DMS 273 treated with DMSO at 0.1 percent for 48 hours (cell line): ENCODE measurements around the gene TRAPPC13.
"Not testable (repeated sequence)": the region's sequence is repeated elsewhere in the genome, so short reads cannot be mapped to it uniquely, and the experiment has no call there.

Source experiments
- DNase-seq: peaks from one replicate; lab custom pipeline; 2025; lab: John Stamatoyannopoulos, UW

The TRAPPC13 gene, protein sequence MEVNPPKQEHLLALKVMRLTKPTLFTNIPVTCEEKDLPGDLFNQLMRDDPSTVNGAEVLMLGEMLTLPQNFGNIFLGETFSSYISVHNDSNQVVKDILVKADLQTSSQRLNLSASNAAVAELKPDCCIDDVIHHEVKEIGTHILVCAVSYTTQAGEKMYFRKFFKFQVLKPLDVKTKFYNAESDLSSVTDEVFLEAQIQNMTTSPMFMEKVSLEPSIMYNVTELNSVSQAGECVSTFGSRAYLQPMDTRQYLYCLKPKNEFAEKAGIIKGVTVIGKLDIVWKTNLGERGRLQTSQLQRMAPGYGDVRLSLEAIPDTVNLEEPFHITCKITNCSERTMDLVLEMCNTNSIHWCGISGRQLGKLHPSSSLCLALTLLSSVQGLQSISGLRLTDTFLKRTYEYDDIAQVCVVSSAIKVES

DNA sequence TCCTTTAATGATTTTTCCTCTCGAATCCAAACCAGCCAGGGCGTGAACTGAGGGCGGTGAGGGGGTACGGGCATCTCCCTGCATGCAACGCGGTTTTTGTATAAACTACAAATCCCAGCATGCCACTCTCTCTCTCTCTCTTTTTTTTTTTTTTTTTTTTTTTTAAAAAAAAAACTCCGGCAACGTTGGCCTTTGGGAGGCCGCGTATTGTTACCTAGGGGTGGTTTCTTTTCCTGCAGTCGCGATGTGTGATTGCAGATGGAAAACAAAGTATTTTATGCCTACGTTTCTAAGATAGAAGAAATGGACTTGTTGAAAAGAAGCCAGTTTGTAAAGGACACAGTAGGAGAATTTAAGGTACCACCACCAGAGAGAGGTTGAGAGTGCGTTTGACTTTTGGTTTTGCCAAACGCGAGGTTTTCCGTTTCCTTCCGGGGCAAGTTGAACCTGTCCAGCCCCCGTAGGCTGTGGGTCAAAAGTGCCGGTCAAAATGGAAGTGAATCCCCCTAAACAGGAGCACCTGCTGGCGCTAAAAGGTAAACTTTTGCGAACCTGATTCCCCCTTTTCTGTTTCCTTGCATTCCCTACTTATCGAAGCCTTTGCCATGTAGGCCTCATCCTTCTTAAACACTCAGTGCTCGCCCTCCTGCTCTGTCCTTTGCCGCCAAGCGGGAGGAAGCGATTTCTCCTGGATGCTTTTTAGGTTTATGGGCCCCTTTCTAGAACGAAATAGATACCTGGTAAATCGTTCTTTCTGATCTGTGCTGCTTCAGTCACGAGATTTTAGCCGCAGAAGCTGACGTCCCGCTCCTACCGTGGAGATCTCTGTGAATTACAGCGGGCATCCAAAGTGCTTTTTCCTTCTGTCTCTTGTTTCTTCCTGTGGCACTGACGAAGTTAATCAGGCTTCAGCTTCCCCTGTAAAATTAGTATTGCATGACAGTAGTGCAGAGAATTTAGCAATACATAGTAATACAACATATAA is at the start of gene TRAPPC13, which contains the start of gene SHLD3:
Gene TRAPPC13 (plus strand): TSS at position 457 of the 985 bp plus-strand sequence. CDS start 34 bp downstream, at position 491.
Gene SHLD3 (plus strand): TSS at position 457 of the 985 bp plus-strand sequence. CDS start 4,561 bp downstream, outside the sequence.
- DNase-seq: peak; percentile 91

DNA sequence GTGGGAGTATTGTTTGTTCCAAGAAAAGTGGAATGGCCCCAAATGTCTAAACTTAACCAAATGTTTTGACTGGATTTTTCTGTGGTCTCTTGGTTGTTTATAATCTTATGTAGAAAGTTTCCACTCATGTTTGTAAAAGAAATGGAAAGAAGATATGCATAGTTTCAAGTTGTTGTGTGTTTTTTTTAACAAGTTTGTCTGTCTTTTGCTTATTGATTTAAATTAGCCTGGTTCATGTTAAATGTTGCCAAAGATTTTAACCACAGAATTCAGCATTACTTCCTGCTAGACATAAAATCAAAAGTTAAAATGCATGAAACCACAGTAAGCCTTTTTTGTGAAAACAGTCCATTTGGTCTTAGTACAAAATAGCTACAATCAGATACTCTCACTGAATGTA is 47.7 kb upstream of the TRAPPC13 start:
- no peak for DNase-seq

DNA sequence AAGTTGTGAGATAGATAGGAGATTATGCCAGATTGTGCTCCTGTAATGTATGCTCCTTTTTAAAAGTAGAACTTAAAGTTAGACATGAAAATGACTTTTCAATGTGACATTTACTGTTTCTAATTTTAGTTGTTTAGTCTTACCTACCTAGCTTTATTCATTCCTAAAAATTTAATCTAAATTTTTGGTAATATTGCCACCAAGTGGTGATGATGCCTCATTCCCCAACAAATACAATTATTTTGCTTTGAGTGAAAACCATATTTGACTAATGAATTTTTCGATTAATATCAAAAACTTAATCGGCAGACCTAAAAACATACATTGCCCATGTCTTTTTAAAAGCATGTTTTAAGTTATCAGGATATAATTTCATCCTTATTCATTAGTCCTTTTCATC is 36.1 kb upstream of the TRAPPC13 start:
- no peak for DNase-seq

DNA sequence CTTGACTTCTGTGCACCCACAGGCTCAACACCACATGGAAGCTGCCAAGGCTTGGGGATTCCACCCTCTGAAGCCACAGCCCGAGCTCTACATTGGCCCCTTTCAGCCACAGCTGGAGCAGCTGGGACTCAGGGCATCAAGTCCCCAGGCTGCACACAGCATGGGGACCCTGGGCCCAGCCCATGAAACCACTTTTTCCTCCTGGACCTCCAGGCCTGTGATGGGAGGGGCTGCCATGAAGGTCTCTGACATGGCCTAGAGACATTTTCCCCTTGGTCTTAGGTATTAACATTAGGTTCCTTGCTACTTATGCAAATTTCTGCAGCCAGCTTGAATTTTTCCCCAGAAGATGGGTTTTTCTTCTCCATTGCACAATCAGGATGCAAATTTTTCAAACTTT is 23.1 kb upstream of the TRAPPC13 start:
- not testable (repeated sequence) for DNase-seq

DNA sequence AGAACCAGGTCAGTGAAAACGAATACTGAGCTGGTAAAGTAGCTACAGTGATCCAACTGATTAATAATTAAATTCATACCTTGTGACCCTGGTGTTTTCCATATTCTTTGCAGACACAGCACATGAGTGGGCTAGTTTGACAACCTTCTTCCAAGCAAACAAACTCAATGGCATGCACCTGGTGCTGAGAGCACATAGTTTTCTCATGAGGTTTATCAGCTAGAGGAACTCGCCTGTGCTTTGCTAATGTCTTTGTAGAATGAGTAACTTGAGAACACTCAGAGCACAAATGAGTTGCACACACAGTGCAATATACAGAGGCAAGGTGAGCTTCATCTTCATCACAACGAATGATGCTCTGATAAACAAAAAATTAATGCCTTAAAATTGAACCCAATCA is 13.3 kb upstream of the TRAPPC13 start:
- DNase-seq: no peak

DNA sequence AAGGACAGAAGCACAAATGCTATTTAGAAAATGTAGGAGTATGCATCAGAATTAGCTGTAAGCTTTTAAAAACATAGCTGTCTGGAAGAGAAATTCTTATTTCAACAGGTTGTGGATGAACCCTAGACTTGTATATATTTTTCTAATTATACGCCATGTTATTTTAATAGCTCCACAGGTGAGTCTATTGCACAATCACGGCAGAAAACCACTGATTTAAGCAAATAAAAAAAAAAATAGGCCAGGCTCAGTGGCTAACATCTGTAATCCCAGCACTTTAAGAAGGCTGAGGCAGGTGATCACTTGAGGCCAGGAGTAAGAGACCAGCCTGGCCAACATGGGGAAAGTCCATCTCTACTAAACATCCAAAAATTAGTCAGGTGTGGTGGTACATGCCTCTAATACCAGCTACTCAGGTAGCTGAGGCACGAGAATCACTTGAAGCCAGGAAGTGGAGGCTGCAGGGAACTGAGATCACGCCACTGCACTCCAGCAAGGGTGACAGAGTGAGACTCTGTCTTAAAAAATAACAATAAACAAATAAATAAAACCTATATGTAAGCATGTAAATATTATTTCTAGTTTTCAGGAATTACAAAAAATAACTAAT is 12.4 kb upstream of the TRAPPC13 start:
- no peak for DNase-seq

DNA sequence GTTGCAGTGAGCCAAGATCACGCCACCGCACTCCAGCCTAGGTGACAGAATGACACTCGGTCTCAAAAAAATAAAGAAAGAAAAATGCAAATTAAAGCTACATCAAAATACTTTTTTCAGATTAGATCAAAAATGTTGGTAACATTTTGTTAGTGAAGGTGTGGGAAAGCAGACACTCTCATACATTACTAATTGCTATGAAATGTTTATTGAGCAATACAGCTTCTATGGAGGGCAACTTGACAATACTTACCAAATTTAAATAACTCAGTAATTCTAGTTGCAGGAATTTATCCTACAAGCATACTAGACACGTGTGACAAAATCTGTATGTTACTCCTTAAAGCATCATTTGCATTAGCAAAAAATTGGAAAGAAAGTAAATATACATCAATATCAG is 4.8 kb upstream of the TRAPPC13 start:
- DNase-seq: no peak

DNA sequence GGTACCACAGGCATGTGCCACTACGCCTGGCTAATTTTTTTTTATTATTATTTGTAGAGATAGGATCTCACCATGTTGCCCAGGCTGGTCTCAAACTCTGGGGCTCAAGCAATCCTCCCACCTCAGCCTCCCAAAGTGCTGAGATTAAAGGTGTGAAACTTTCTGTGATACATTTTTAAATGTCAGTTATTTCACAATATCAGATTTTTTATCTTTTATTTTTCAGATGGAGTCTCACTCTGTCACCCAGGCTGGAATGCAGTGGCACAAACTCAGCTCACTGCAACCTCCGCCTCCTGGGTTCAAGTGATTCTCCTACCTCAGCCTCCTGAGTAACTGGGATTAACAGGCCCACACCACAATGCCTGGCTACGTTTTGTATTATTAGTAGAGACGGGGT is 2.9 kb upstream of the TRAPPC13 start:
- not testable (repeated sequence) for DNase-seq

DNA sequence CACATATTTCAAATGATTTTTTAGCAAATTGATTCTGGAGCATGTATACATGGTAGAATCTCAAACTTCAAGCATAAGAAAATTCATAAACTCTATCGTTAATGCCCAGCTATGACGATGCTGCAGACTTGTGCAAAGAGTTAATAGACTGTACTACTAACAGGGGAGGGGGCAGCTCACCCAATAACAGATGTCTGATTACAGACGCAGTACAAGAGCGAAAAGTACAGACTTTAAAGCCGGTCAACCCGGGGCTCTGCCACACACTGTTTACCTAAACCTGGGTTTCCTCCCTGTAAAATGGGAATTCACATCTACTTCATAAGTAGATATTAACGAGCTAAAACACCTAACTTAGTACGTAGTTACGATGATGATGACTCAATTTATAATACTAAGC is 1.3 kb upstream of the TRAPPC13 start:
- DNase-seq: no peak

DNA sequence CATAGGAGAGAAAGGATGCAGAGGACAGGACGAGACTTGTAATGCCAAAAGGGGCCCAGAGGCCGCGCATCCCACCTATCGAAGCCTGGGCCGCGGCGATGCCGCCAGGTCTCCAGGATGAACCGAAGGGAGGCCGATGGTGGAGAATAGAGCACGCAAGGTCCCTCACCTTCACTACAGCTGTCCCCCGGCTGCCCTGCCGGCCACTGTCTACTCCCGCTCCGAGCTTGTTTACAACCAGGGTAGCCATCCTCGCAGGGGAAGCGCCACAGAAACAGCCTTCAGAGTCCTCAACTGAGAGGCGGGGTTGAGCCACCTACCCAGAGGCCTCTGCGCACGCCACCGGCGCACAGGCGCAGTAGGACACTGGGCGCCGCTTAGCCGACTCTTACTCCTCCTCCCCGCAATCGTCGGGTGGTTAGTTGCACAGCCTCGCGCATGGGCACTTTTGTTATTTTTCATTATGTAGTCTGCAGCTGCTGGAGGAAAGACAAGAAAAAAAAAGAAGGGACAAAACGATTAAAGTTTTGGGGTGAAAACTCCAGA is 729 bp upstream of the TRAPPC13 start, which contains the start of gene TRIM23:
Gene TRIM23 (minus strand): TSS at position 309 of the 546 bp plus-strand sequence. CDS start 59 bp downstream, at position 250.
- peak; percentile 91 for DNase-seq

DNA sequence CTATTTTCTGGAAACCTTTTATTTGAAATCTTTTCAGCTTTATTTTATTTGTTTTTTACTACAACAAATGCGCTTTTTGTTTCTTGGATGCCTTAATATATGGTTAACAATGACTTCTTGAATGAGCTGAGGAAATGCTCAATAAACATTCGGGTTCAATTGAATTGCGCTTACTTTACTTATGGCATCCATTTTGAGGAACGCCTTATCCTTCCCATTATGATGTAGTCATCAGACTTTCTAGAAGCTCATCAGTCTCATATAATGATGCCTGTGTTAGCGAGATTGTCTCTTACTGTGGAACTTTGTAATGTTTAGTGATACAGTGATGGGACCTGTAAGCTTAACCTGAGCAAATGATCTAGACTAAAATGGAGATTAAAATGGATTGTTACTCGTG is 916 bp downstream of the TRAPPC13 start:
- DNase-seq: no peak

DNA sequence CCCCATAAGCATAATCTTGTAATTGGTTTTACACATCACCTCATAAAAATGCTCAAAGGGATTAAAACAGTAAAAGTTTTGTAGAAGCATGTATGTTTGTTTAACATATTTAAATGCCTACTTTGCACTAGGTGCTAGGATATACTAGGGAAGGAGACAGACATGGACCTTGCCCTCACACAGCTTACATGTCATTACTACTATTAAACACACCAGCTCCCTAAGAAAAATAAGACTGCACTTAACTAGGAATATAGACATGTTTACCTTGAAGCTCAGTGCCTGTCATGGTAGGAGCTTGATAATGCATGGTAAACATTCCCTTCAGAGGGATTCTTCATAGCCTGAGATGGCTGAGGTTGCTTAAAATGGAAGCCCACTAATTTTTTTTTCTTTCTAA is 6.2 kb downstream of the TRAPPC13 start:
- no peak for DNase-seq

DNA sequence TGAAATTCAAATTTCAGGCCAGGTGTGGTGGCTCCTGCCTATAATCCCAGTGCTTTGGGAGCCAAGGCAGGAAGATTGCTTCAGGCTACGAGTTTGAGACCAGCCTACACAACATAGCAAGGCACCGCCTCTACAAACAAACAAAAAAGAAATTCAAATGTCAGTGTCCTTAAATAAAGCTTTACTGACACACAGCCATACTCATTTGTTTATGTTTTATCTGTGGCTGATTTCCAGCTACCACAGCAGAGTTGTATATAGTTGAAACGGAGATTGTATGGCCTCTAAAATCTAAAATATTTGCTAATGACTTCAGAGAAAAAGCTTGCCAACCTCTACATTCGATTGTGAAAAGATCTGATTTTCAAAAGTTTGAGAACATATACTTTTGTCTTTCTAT is 15.4 kb downstream of the TRAPPC13 start:
- DNase-seq: no peak

DNA sequence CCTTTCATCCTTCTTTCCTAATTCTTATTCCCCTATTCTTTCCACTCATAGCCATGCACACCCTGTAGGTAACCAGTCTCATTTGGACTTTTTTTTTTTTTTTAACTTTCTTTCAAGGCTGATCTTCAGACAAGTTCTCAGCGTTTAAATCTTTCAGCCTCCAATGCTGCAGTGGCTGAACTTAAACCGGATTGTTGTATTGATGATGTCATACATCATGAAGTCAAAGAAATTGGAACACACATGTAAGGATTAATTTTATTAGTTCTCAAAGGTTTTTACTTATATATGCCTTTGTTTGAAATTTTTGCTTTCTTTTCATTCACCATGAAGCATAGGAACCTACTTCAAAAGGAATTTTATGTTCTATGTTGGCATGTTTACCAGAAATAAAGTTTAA is 22.1 kb downstream of the TRAPPC13 start:
- DNase-seq: no peak

DNA sequence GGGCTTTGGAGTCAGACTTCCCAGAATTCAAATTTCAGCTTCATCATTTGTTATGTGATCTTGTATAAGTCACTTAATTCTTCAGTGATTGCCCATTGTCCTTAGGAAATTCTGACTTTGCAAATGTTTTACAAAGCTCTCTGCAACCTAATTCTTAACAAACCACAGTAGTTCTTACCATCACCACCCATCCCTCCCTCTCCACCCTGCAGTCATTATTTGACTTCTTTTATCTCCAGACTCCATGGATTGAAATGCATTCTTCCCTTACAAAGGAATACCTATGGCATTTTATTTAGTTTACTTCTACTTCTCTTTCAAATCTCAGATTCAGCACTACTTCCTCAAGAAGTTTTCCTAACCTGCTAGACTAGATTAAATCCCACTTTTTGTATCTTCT is 23.1 kb downstream of the TRAPPC13 start:
- no peak for DNase-seq

DNA sequence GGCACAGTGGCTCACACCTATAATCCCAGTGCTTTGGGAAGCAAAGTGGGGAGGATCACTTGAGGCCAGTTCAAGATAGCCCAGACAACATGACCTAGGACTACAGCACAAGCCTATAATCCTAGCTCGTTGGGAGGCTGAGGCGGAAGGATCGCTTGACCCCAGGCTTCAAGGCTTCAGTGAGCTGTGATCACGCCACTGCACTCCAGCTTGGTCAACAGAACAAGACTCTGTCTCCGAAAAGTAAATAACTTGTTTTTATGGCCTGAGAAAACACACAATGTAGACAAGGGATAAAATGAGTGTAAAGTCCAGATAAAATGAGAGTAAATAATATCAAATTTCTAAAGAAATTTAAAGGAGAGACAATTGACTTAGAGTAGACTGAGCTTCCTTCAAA is 26.3 kb downstream of the TRAPPC13 start:
- no peak for DNase-seq

DNA sequence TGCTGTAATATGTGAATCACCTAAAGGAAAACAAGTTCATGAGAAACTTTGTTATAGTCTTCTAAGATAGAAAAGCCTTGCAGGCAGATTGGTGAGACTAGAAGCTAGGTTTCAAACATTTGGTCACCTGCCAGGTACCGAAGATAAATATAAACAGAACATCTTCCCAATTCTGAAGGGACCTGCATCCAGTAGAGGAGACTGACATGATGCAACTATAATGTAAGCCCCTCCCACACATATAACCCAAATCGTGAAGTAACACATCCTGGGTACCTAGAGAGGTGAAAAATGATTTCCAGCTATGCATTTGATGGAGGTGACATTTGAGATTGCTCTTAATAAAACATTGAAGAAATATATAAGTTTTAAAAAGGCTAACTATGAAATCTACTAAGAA is 29.9 kb downstream of the TRAPPC13 start:
- no peak for DNase-seq

DNA sequence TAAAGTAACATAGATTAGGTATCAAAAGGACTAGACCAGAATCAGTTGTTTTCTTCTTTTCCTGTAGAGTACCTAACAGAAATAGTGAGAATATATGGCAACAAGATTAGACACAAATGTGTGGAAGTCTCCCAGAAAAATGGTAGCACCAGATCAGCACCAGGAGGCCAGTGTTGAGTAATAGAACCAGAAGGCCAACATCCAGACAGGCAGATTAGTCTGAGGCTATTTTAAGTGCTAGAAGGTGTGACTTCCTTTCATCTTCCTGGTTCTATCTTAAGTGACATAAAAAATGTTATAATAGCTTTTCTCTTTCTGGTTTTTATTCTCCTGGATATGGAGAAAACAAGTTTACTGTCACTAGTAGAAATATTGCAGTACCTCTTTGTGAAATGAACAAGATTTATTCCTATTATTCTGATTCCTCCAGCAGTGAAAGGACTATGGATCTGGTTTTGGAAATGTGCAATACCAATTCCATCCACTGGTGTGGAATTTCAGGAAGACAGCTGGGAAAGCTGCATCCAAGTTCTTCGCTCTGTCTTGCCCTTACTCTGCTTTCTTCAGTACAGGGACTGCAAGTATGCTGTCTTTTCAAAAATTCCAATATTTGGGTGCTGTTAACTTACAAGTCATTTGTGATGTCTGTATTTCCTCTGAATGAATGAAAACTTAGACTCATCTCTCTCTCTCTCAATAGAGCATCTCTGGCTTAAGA is 39.1 kb downstream of the TRAPPC13 start:
- no peak for DNase-seq

GRCh38 chr5:65668696-65669095 is 43.9 kb downstream of the TRAPPC13 start:
- no peak for DNase-seq

GRCh38 chr5:65672796-65673195 is 48.0 kb downstream of the TRAPPC13 start:
- DNase-seq: no peak

GRCh38 chr5:65674749-65675148 is 49.9 kb downstream of the TRAPPC13 start:
- no peak for DNase-seq
